Mesodermal cell (in vitro differentiated cells): ENCODE measurements around the gene ANGPTL2. TPM values are rescaled to one million over a fixed set of nuclear protein-coding genes. Genes with fewer than 3 reads are reported as not detected.
"Not testable (repeated sequence)": the region's sequence is repeated elsewhere in the genome, so short reads cannot be mapped to it uniquely, and the experiment has no call there.

Source experiments
- H3K27ac ChIP-seq: 2 replicates; pipeline ENCODE4 v1.7.0; 2013; ENCODE audit warnings: mild to moderate bottlenecking, low read depth, low read length, moderate library complexity; ENCODE audit not compliant: severe bottlenecking
- H3K36me3 ChIP-seq: 2 replicates; pipeline ENCODE4 v1.7.1; 2013; ENCODE audit warnings: mild to moderate bottlenecking, low read length, moderate library complexity; ENCODE audit not compliant: control insufficient read depth, insufficient read depth
- H3K4me1 ChIP-seq: one replicate; pipeline ENCODE4 v1.7.1; 2013; ENCODE audit warnings: mild to moderate bottlenecking, low read length; ENCODE audit not compliant: insufficient read depth, control insufficient read depth, poor library complexity, severe bottlenecking
- H3K4me3 ChIP-seq: 2 replicates; pipeline ENCODE4 v1.7.0; 2013; ENCODE audit warnings: low read length, control low read depth, mild to moderate bottlenecking; ENCODE audit not compliant: insufficient read depth, poor library complexity, severe bottlenecking; ENCODE audit errors: extremely low read depth
- H3K9me3 ChIP-seq: 2 replicates; pipeline ENCODE4 v1.7.1; 2013; ENCODE audit warnings: mild to moderate bottlenecking, low read length, moderate library complexity; ENCODE audit not compliant: control insufficient read depth
- WGBS, 2 experiments: methylation state at CpG; one replicate each; pipeline ENCODE4 v1.1.5; 2013; ENCODE audit warnings: missing lambda C conversion rate in 2 of 2; ENCODE audit not compliant: insufficient coverage in 2 of 2; 5-methylcytosine and 5-hydroxymethylcytosine counted together
- polyA plus RNA-seq, 2 experiments: library from polyadenylated mRNA; stranded (reverse); fragments of 50-300 nt; gene quantifications; one replicate each; pipeline ENCODE4 v1.2.3, GENCODE V29; 2013

ANGPTL2 gene
- polyA plus RNA-seq (2013, experiment 1 of 2): 29.8 TPM
- 28.7 TPM for polyA plus RNA-seq (2013, experiment 2 of 2)

- peak within 1 kb of the TSS; percentile 60 for H3K4me3 ChIP-seq
- no peaks in the 10 kb centered on the region for H3K9me3 ChIP-seq
- H3K27ac ChIP-seq: peak within 1 kb of the TSS; percentile 73
- WGBS, 2 experiments: 1 to 2% methylated on average over 30 to 38 of the region's 43 CpGs
- H3K4me1 ChIP-seq: peaks cover 24% of the 10 kb centered on the region
- no peaks in the 10 kb centered on the region for H3K36me3 ChIP-seq
These were observed at the start of gene ANGPTL2 for GRCh38 chr9:127122176-127123063. Gene ANGPTL2, minus strand, starts transcription at chr9:127122635. Its CDS starts 13,904 bp downstream, at chr9:127108731.

GRCh38 chr9:127171348-127171747, 48.9 kb upstream of the ANGPTL2 start:
- H3K4me1 ChIP-seq, H3K27ac ChIP-seq, H3K9me3 ChIP-seq, H3K36me3 ChIP-seq, H3K4me3 ChIP-seq: not testable (repeated sequence)
- 95 to 100% methylated on average over 7 to 8 of the region's 9 CpGs for WGBS, 2 experiments

- WGBS, 2 experiments: 90 to 92% methylated on average over 2 of the region's 2 CpGs
- no peak overlapping the region for H3K27ac ChIP-seq
- no peaks in the 10 kb centered on the region for H3K9me3 ChIP-seq
- H3K4me3 ChIP-seq: no peak overlapping the region
- no peaks in the 10 kb centered on the region for H3K36me3 ChIP-seq
- peaks cover 3% of the 10 kb centered on the region for H3K4me1 ChIP-seq
These were observed 48.2 kb upstream of the ANGPTL2 start for GRCh38 chr9:127170652-127171051.

GRCh38 chr9:127170103-127170502, 47.7 kb upstream of the ANGPTL2 start:
- no peaks in the 10 kb centered on the region for H3K36me3 ChIP-seq
- 87 to 90% methylated on average over 3 of the region's 4 CpGs for WGBS, 2 experiments
- H3K27ac ChIP-seq: no peak overlapping the region
- H3K9me3 ChIP-seq: no peaks in the 10 kb centered on the region
- peaks cover 3% of the 10 kb centered on the region for H3K4me1 ChIP-seq
- no peak overlapping the region for H3K4me3 ChIP-seq

- Histone ChIP-seq H3K27ac (no peak overlapping the region), H3K4me3 (no peak overlapping the region), H3K4me1 (peaks cover 3% of the 10 kb centered on the region), H3K9me3 (no peaks in the 10 kb centered on the region), H3K36me3 (no peaks in the 10 kb centered on the region)
- WGBS, 2 experiments: 92 to 100% methylated on average over 2 to 3 of the region's 5 CpGs
These were observed 47.1 kb upstream of the ANGPTL2 start for GRCh38 chr9:127169575-127169883.

- Histone ChIP-seq H3K27ac (no peak overlapping the region), H3K4me1 (peaks cover 3% of the 10 kb centered on the region), H3K9me3 (no peaks in the 10 kb centered on the region), H3K36me3 (no peaks in the 10 kb centered on the region), H3K4me3 (no peak overlapping the region)
- 85 to 94% methylated on average over 7 of the region's 10 CpGs for WGBS, 2 experiments
These were observed 46.5 kb upstream of the ANGPTL2 start for GRCh38 chr9:127168756-127169574.

- no peaks in the 10 kb centered on the region for H3K9me3 ChIP-seq
- 81 to 95% methylated on average over 6 to 8 of the region's 11 CpGs for WGBS, 2 experiments
- H3K4me3 ChIP-seq: no peak overlapping the region
- peaks cover 3% of the 10 kb centered on the region for H3K4me1 ChIP-seq
- H3K36me3 ChIP-seq: no peaks in the 10 kb centered on the region
- no peak overlapping the region for H3K27ac ChIP-seq
These were observed 45.3 kb upstream of the ANGPTL2 start for GRCh38 chr9:127167560-127168326.

GRCh38 chr9:127166651-127167524, 44.5 kb upstream of the ANGPTL2 start:
- no peak overlapping the region for H3K4me3 ChIP-seq
- H3K4me1 ChIP-seq: peaks cover 10% of the 10 kb centered on the region
- 86 to 98% methylated on average over 7 to 11 of the region's 12 CpGs for WGBS, 2 experiments
- no peaks in the 10 kb centered on the region for H3K9me3 ChIP-seq
- no peaks in the 10 kb centered on the region for H3K36me3 ChIP-seq
- H3K27ac ChIP-seq: no peak overlapping the region

GRCh38 chr9:127166111-127166510, 43.7 kb upstream of the ANGPTL2 start:
- H3K36me3 ChIP-seq: no peaks in the 10 kb centered on the region
- H3K27ac ChIP-seq: no peak overlapping the region
- H3K4me1 ChIP-seq: peaks cover 13% of the 10 kb centered on the region
- H3K9me3 ChIP-seq: no peaks in the 10 kb centered on the region
- H3K4me3 ChIP-seq: no peak overlapping the region
- WGBS, 2 experiments: 91 to 96% methylated on average over 2 to 3 of the region's 5 CpGs

GRCh38 chr9:127165116-127165515, 42.7 kb upstream of the ANGPTL2 start:
- WGBS, 2 experiments: 49 to 68% methylated on average over 3 of the region's 4 CpGs
- Histone ChIP-seq H3K27ac (no peak overlapping the region), H3K4me3 (no peak overlapping the region), H3K4me1 (peaks cover 13% of the 10 kb centered on the region), H3K9me3 (no peaks in the 10 kb centered on the region), H3K36me3 (no peaks in the 10 kb centered on the region)
